B cell (primary cell): Measurements from ENCODE around the gene SNAPC5. TPM values are rescaled to one million over a fixed set of nuclear protein-coding genes. Genes with fewer than 3 reads are reported as not detected.
"Not testable (repeated sequence)": the region's sequence is repeated elsewhere in the genome, so short reads cannot be mapped to it uniquely, and the experiment has no call there.

Experiments used
- ATAC-seq: fragments of 200-7000 bp; cut with Tn5 transposase; one replicate; pipeline ENCODE4 v1.10.0; 2021; ENCODE audit warnings: low read depth, mild to moderate bottlenecking, moderate number of reproducible peaks, moderate library complexity
- CTCF ChIA-PET: fragments of 350-600 bp; sonication (Branson Sonifier 250); formaldehyde crosslinking; loops from one replicate; lab custom pipeline; 2021; ENCODE audit warnings: antibody characterized with exemption, inconsistent platforms; lab: Charles Lee
- POLR2A ChIA-PET: fragments of 350-600 bp; sonication (Branson Sonifier 250); formaldehyde crosslinking; loops from one replicate; lab custom pipeline; 2021; ENCODE audit warnings: antibody characterized with exemption; lab: Charles Lee
- DNase-seq: peaks from one replicate; pipeline ENCODE4 v3.0.0; 2013
- H2AFZ ChIP-seq: 2 replicates; pipeline ENCODE4 v1.6.1; 2012; ENCODE audit warnings: mild to moderate bottlenecking, low read depth, low read length; ENCODE audit not compliant: insufficient read depth, poor library complexity, severe bottlenecking
- H3K27ac ChIP-seq, 2 donors: 1 replicate in 1 of 2; 2 replicates in 1 of 2; pipeline ENCODE4 v1.5.1; 2012 to 2013; ENCODE audit warnings: low read length in 2 of 2, mild to moderate bottlenecking in 2 of 2, moderate library complexity in 1 of 2
- H3K27me3 ChIP-seq, 4 experiments: fragments of 200-600 bp in 1 of 4; sonication (generic) in 1 of 4; replicated peaks in 1 of 4; 1 replicate in 2 of 4; 2 replicates in 2 of 4; pipeline versions ENCODE4 v1.6.1 to v1.7.0; 2013 to 2016; ENCODE audit warnings: low read length in 3 of 4, mild to moderate bottlenecking in 2 of 4, mixed read lengths in 1 of 4, moderate library complexity in 1 of 4; ENCODE audit not compliant: insufficient read depth in 4 of 4, control insufficient read depth in 3 of 4; ENCODE audit errors: control extremely low read depth in 1 of 4
- H3K36me3 ChIP-seq, 2 experiments: replicated peaks in 1 of 2; 1 replicate in 1 of 2; 2 replicates in 1 of 2; pipeline versions ENCODE4 v1.6.1 to v1.7.1; 2013; ENCODE audit warnings: low read length in 1 of 2; ENCODE audit not compliant: insufficient read depth in 2 of 2, control insufficient read depth in 1 of 2; ENCODE audit errors: control extremely low read depth in 1 of 2, extremely low read depth in 1 of 2
- H3K4me1 ChIP-seq, 2 donors: fragments of 200-600 bp in 1 of 2; sonication (generic) in 1 of 2; 1 replicate in 1 of 2; 2 replicates in 1 of 2; pipeline versions ENCODE4 v1.5.1 to v1.6.1; 2013 to 2017; ENCODE audit warnings: low read length in 2 of 2; ENCODE audit not compliant: control insufficient read depth in 2 of 2, insufficient read depth in 2 of 2
- H3K4me2 ChIP-seq: replicated peaks from 2 replicates; pipeline ENCODE3; 2012; ENCODE audit warnings: mild to moderate bottlenecking, low read depth, low read length; ENCODE audit not compliant: poor library complexity, severe bottlenecking
- H3K4me3 ChIP-seq, 5 experiments: fragments of 200-600 bp in 1 of 5; sonication (generic) in 1 of 5; 1 replicate in 3 of 5; 2 replicates in 2 of 5; pipeline versions ENCODE4 v1.5.1 to v1.7.0; 2011 to 2016; ENCODE audit warnings: low read length in 4 of 5, mild to moderate bottlenecking in 4 of 5, low read depth in 2 of 5, control low read depth in 1 of 5, moderate library complexity in 1 of 5; ENCODE audit not compliant: insufficient read depth in 1 of 5; ENCODE audit errors: control extremely low read depth in 1 of 5, extremely low read depth in 1 of 5
- H3K79me2 ChIP-seq: fragments of 200-600 bp; sonication (generic); one replicate; pipeline ENCODE4 v1.6.0; 2016; ENCODE audit warnings: low read length; ENCODE audit not compliant: control insufficient read depth, insufficient read depth
- H3K9ac ChIP-seq: fragments of 200-600 bp; sonication (generic); 2 replicates; pipeline ENCODE4 v1.6.1; 2017; ENCODE audit warnings: mild to moderate bottlenecking, low read length, moderate library complexity
- H3K9me3 ChIP-seq, 3 donors: one replicate each; pipeline versions ENCODE4 v1.6.1 to v1.7.1; 2013; ENCODE audit warnings: low read length in 2 of 3; ENCODE audit not compliant: control insufficient read depth in 2 of 3, insufficient read depth in 1 of 3; ENCODE audit errors: control extremely low read depth in 1 of 3
- H4K20me1 ChIP-seq: 2 replicates; pipeline ENCODE4 v1.6.0; 2012; ENCODE audit warnings: mild to moderate bottlenecking, low read length; ENCODE audit not compliant: insufficient read depth, control insufficient read depth, poor library complexity, severe bottlenecking
- H3K27ac Mint-ChIP-seq: one replicate; pipeline ENCODE4 v1.8.0; 2021; ENCODE audit warnings: mixed read lengths
- H3K27me3 Mint-ChIP-seq: one replicate; pipeline ENCODE4 v1.8.0; 2021; ENCODE audit warnings: mixed read lengths
- H3K4me1 Mint-ChIP-seq: one replicate; pipeline ENCODE4 v1.8.0; 2021; ENCODE audit warnings: mixed read lengths
- H3K4me3 Mint-ChIP-seq: one replicate; pipeline ENCODE4 v1.8.0; 2021; ENCODE audit warnings: mixed read lengths
- H3K9me3 Mint-ChIP-seq: one replicate; pipeline ENCODE4 v1.8.0; 2022; ENCODE audit warnings: mixed read lengths; ENCODE audit not compliant: insufficient read depth
- CTCF ChIP-seq: fragments of 200-600 bp; IDR thresholded peaks from one replicate; pipeline ENCODE4 v1.8.0; 2022; ENCODE audit warnings: antibody characterized with exemption, mild to moderate bottlenecking
- EZH2 ChIP-seq: IDR thresholded peaks from 2 replicates; pipeline ENCODE4 v1.6.1; 2012; ENCODE audit warnings: borderline replicate concordance, low read depth, mild to moderate bottlenecking, moderate library complexity, low read length; ENCODE audit not compliant: insufficient read depth, poor library complexity, severe bottlenecking
- whole genome bisulfite sequencing: methylation state at CpG from one replicate; pipeline ENCODE4 v1.1.5; 2013; ENCODE audit warnings: missing lambda C conversion rate; ENCODE audit not compliant: insufficient coverage; 5-methylcytosine and 5-hydroxymethylcytosine counted together
- intact Hi-C: fragments of 100-400 bp; cut with micrococcal nuclease; formaldehyde crosslinking; loops from one replicate; pipeline ENCODE4 v1.10.0; 2022
- polyA plus RNA-seq: library from polyadenylated mRNA; depleted of rRNA; stranded (reverse); fragments of >200 nt; gene quantifications from 2 replicates; pipeline ENCODE4 v1.2.3, GENCODE V29; 2012
- total RNA-seq, 2 donors: library from RNA; stranded (reverse); fragments of 120-200 nt in 1 of 2; gene quantifications; 1 replicate in 1 of 2; 2 replicates in 1 of 2; pipeline versions ENCODE4 v1.2.3 to v1.2.4, GENCODE V29; 2013 to 2022

SNAPC5 gene
- total and polyA plus RNA-seq, 2 donors (not counting 1 experiment from before 2014, with no cell fraction given), result 21.6 to 28.5 TPM

DNA sequence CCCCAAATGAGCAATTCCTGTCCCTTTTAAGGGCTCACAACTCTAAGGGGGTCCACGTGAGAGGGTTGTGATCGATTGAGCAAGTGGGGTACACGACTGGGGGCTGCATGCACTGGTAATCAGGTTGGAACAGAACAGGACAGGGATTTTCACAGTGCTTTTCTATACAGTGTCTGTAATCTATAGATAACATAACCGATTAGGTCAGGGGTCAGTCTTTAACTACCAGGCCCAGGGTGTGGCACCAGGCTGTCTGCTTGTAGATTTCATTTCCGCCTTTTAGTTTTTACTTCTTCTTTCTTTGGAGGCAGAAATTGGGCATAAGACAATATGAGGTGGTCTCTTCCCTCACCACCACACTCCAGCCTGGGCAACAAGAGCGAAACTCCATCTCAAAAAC lies 32.3 kb downstream of the SNAPC5 start:
- H3K27ac ChIP-seq, ATAC-seq, CTCF ChIA-PET, DNase-seq, H3K4me3 ChIP-seq, H3K79me2 ChIP-seq, H3K27me3 ChIP-seq, H3K9ac ChIP-seq, intact Hi-C loops, H3K9me3 Mint-ChIP-seq, H3K4me3 Mint-ChIP-seq, H3K9me3 ChIP-seq, H2AFZ ChIP-seq, H3K4me1 ChIP-seq, H3K27me3 Mint-ChIP-seq, POLR2A ChIA-PET, H3K4me1 Mint-ChIP-seq, H4K20me1 ChIP-seq, H3K4me2 ChIP-seq: not testable (repeated sequence)
- H3K27ac Mint-ChIP-seq, result peak overlapping the region; percentile 53
- WGBS, result 100% methylated on average over 3 of the region's 6 CpGs
- H3K36me3 ChIP-seq, result peaks cover 0 to 15% of the 10 kb centered on the region in 2 experiments

DNA sequence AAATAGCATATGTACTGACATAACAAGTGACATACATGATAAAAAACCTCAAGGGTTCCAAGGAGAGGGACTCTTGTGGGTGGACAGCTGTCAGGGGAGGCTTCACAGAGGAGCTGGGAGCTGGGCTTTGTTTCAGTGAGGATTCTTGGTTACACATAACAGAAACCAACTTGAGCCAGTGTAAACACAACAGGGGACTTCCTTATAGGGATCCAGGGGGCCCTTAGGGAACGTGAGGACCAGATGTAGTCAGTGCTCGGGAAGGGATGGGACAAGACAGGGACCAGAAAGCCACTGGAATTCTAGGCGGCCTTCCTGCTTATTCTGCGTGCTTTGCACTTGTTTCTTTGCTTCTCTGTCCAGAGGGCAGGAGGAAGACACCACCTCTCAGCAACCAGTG lies 34.9 kb downstream of the SNAPC5 start:
- Histone ChIP-seq H3K36me3 (peaks cover 0 to 9% of the 10 kb centered on the region in 2 experiments), H3K27ac (no peak overlapping the region), H3K4me2 (no peak overlapping the region), H4K20me1 (no peaks in the 10 kb centered on the region), H3K4me3 (no peak overlapping the region), H3K4me1 (no peaks in the 10 kb centered on the region), H3K9ac (no peak overlapping the region), H3K9me3 (peaks cover 0 to 5% (median 0%) of the 10 kb centered on the region in 3 donors), H2AFZ (no peak overlapping the region), H3K79me2 (no peaks in the 10 kb centered on the region), H3K27me3 (no peaks in the 10 kb centered on the region)
- TF ChIP-seq EZH2 (no peak), CTCF (no peak)
- intact Hi-C loops, result no loop called here
- H3K4me1 Mint-ChIP-seq, result peaks cover 11% of the 10 kb centered on the region
- H3K4me3 Mint-ChIP-seq, result no peak overlapping the region
- no peaks in the 10 kb centered on the region for H3K9me3 Mint-ChIP-seq
- DNase-seq (no peak), ATAC-seq (no peak)
- CTCF ChIA-PET, result interaction anchor here (0.6 kb wide), 2 partner anchors 400 to 872 kb away, joined by 3 read pairs; no protein-coding TSS in a partner anchor
- 100% methylated on average over 4 of the region's 4 CpGs for WGBS
- no peak overlapping the region for H3K27ac Mint-ChIP-seq
- POLR2A ChIA-PET, result interaction anchor here (0.8 kb wide), 1 partner anchor 10 kb away, joined by 7 read pairs; no protein-coding TSS in a partner anchor
- no peaks in the 10 kb centered on the region for H3K27me3 Mint-ChIP-seq
